NCI-H2171 (cell line): ENCODE measurements around the gene CALU.

Experiments used
- DNase-seq: peaks from one replicate; lab custom pipeline; 2025; lab: John Stamatoyannopoulos, UW

CALU gene

DNA sequence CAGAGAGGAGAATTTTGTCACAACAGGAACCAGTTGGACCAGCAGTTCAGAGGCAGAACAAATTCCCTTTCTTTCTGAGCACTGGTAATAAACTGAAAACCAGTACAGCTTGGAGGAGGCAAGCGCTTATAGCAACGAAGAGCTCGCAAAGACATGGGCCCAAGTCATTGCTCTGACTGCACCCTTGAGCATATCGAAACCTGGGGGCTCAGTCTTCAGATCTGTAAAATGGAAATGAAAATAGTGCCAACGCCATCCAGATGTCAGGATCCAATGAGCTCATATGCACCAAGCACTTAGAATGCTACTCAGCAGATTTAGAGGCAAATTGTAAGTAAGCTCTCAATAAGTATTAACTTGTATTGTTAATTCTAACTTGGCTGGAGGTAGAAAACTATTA lies 14.4 kb upstream of the CALU start:
- no peak for DNase-seq

- DNase-seq = no peak
These were observed 13.6 kb upstream of the CALU start for GRCh38 chr7:128725531-128725930.

DNA sequence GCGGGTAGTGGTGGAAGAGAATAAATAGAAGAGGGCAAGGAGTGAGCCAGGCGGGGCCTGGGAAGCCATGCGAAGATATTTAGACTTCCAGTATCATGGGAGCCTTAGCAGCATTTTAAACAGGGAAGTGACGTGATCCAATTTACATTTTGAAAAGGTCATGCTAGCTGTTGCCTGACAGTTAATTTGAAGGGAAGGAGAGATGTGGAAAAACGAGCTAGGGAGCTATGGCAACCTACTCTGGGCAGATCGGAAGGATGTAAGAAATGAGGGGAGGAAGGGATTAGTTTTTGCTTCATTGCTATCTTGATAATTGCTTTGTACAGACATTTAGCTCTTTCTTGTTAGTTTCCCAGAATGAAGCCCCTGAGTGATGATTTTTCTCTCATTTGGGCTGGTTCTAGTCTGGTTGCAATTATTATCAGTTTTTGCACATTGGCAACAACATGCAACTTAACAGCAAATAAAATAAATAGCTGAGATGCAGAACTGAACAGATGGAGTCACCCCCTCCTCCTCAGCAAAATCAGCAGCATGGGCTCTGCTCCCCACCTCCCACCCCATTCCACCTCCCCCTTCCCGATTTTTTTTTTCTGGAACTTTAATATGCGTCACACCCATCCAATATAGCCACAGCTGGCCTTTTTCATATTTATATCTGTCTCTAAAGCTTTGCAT lies 13.0 kb upstream of the CALU start:
- DNase-seq = no peak

- DNase-seq = no peak
These were observed 12.5 kb upstream of the CALU start for GRCh38 chr7:128726737-128727072.

DNA sequence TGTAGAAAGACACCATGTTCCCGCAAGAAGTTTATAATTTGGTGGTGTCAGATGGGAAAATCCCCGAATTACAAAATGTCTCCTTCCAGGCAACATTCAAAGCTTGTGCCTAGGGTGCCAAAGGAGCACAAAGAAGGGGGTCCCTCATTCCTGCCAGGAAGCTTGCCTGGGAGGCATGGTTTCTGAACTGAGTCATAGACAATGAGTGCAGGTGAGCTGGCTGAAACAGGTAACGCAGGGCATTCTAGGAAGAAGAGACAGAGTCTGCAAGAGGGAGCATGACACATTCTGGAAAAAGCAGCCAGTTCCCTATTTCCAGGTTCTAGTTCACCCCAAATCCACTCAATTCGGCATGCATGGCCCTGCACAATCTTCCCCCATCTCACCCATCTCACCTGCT lies 11.9 kb upstream of the CALU start:
- DNase-seq = no peak

- no peak for DNase-seq
These were observed 10.6 kb upstream of the CALU start for GRCh38 chr7:128728598-128728997.

- DNase-seq = no peak
These were observed 9.7 kb upstream of the CALU start for GRCh38 chr7:128729494-128729893.

DNA sequence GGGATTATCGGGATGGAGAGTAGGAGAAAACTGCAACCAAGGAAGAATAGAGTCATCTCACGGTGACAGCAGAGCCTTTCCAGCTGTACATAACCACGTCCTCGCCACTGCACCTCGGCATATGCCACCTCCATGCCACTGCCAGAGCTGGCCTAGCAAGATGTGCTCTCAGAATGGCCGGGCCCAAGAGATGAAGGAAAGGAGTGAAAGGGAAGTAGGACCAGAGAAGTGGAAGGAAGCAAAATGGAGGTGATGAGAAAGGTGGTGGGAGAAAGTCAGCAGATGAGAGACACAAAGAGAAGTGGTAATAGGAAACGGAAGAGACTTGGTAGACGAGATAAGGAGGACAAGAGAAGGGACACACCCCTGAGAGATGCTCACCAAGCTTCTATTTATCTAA lies 8.0 kb upstream of the CALU start:
- DNase-seq = no peak

DNA sequence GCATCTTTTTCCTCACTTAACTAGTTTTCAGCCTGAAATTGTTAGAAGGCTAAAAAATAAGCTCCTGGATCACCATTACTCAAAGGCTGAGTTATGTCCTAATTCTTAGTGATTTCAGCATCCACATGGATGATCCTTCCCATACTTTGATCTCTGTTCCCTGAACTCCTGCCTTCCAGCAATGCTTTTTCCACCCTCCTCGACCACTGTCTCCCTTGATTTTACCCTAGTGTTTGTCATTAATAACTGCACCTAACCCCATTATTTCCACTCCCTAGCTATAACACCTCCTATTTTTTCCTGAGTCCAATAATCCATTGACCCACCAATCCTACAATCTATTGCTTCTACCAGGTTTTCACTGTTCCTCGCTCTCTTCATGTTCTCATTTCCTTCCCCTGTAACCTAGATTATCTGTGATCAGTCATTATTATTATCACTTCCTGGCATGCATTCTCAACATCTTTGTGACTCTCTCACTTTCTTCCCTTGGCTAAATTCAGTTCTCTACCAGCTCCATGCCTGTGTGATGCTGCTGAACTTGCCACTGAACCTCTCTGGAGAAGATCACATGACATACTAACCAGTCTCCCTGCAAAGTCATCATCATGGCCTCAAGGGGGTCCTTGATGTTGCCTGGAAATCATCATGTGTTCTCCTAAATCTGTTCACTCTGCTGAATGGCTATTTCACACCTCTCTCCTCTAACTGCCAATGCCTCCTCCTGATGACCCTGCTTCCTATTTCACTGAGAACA lies 6.5 kb upstream of the CALU start:
- no peak for DNase-seq

DNA sequence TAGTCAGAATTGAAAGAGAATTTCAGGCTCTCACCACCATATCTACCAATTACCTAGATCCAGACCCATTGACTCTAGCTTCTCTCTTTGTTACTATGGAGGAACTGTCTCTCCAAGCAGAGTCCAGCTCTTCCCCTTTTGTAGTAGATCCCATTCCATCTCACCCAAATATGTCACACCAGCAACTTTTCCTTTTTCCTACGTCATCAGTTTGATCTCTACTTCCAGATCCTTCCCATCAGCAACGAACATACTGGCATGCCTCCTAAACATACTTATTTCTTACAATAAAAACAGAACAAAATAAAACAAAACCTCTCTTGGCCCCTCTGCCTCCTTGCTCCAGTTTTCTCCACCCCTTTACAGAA lies 5.9 kb upstream of the CALU start:
- DNase-seq = no peak

DNA sequence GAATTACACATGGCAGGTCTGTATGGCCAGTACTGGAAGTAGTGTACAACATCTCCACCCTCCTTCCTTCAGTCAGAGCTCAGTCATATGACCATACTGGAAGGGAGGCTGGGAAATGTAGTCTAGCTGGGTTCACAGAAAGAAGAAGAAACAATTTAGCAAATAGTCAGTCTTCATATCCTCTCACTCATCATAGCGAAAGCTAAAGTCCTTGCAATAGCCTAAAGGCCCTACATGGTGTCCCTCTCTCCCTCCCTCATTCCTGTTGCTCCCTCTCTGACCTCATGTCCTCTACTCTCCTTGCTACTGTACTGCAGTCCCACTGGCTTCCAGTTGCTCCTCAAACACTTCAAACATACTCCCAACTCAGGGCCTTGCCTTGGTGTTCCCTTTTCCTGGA lies 4.3 kb upstream of the CALU start:
- no peak for DNase-seq

GRCh38 chr7:128735436-128735835 lies 3.7 kb upstream of the CALU start:
- no peak for DNase-seq

DNA sequence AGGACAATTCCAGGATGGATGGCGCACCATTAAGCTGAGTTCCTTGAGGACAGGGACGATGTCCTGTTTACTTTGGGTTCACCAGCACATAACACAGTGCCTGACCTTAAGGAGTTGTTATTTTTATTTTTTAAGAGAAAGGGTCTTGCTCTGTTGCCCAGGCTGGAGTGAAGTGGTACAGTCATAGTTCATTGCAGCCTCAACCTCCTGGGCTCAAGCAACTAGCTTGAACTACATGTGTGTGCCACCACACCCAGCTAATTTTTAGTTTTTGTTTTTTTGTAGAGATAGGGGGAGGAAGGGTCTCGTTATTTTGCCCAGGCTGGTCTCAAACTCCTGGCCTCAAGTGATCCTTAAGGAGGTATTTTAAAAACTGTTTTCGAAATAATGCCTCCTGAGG lies 1.7 kb upstream of the CALU start:
- no peak for DNase-seq

DNA sequence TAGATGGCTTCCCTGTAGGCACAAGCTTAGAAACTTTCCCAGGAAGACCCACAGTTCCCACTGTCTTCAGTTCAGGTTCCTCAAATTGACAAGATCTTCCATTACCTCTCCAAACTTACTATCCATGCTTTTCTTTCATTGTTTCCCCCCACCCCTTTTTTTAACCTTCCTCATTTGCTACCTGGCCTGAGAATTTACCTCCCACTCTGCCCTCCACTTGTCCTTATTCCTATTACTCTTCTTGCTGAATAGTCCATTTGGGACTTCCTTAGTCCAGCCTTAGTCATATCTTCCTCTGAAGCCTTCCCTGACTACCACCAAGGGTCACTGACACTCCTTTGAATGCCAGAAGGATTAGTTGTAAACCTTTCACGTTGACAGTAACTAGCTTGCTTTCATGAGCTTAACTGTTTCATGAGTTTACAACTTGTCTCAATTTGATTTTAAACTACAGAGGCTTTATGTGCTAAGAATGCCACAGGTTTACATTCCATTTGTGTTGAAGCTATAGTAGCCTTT lies 1.2 kb upstream of the CALU start:
- no peak for DNase-seq

DNA sequence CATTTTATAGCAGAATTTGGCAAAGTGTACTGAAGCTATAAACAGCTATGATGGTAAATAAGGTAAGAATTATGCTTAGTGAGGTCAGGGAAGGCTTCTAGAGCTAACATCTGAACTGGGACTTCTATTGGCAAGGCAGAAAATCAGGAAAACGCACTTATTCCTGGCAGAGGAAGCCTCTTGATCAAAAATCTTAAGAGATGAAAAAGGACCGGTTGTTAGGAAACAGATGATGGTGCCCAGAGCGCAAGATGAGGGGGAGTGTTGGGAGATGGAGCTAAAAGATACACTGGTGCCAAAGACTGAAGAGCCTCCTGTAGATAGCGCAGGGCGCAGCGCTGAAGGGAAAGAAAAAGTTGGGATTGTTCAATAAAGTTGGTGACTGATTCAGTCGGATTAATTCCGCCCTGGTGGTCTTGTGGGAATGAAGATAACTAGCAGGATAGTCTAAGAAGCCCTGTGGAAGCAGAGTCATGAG lies 550 bp upstream of the CALU start:
- DNase-seq = no peak

DNA sequence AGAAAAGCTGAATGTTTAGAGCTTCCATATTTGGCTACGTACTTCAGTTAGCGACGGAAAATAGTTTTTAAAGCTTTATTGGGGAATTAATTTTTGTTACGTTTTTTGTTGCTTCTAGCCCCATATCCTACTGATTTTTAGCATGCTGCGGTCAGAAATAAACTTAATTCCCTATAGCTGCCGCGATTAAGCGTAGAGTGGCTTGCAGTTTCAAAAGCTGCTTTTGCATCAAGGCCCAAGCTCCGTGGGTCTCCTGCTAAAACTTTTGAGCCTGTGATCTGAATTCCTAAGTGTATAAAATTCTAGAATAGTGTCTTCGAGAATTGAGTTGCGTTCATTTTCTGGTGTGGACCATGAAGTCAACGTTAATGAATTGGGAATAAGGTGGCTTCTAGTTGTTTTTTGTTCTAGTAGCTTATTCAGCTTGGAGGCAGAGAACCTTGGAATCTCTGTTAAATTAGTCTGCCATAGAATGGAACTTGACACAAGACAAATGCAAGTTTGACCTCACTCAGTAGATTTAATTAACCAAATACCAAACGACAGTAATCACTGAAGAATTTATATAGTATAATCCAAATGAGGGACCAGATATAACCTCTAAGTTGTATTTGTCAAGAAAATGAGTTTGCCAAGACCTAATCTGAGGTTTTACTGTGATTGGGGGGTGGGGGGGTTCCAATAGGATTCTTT lies 977 bp downstream of the CALU start:
- DNase-seq = no peak

DNA sequence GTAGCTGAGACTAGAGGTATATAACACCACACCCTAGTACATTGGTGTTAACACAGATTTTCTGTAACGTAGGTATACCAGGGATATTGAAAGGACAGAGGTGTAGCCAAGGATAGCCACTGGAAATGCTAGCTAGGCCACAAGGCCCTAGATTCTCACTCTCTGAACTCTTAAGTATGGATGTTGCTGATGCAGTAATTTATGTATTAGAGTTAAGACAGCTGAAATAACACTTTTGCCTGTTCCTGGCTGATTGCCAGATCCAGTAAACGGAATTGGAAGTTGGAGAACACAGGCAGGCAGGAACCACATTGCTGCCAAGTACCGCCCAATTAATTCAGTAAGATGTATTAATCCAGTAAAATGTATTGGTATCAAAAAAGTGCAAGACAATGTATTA lies 1.8 kb downstream of the CALU start:
- DNase-seq = no peak

DNA sequence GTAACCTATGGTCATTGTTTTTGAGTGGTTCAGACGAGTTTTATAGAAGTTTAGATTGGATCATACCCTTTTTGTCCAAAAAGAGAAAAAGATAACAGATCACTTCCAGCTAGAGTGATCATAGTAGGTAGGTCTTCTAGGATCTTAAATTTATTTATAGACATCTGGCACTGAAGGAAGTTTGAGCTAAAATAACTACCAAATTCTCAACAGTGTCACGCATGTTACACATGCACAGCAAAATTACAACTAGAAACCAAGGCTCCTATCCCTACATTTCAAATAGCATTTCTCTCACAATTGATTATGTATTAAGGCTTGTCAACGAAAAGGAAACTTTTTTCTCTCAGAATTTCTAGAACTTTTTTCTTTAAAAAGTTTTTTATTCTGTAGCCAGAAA lies 2.3 kb downstream of the CALU start:
- DNase-seq = no peak

- no peak for DNase-seq
These were observed 3.0 kb downstream of the CALU start for GRCh38 chr7:128742206-128742605.

- DNase-seq = no peak
These were observed 4.1 kb downstream of the CALU start for GRCh38 chr7:128743112-128743772.

GRCh38 chr7:128744366-128744905 lies 5.3 kb downstream of the CALU start:
- no peak for DNase-seq

GRCh38 chr7:128745706-128746105 lies 6.5 kb downstream of the CALU start:
- DNase-seq = no peak
